A673 (cell line): ENCODE data around the gene GRHL3. TPM values are rescaled to one million over a fixed set of nuclear protein-coding genes. Genes with fewer than 3 reads are reported as not detected.

ENCODE experiments used
- BruUV-seq: library from RNA; stranded (reverse); fragments of 400-500 nt; replicated peaks from 2 replicates; lab custom pipeline; 2021; lab: Mats Ljungman, UMichigan
- CTCF ChIA-PET: fragments of 300-600 bp; sonication (Branson Sonifier 250); formaldehyde crosslinking; loops from one replicate; lab custom pipeline; 2022; ENCODE audit warnings: antibody characterized with exemption; lab: Charles Lee
- POLR2A ChIA-PET: fragments of 300-600 bp; sonication (Branson Sonifier 250); formaldehyde crosslinking; loops from one replicate; lab custom pipeline; 2022; ENCODE audit warnings: antibody characterized with exemption; ENCODE audit not compliant: low non-redundant PET; lab: Charles Lee
- DNase-seq: peaks from one replicate; pipeline ENCODE4 v3.0.0-alpha.2; 2015; ENCODE audit warnings: low spot score
- H3K27ac ChIP-seq: fragments of 200-600 bp; sonication (generic); 2 replicates; pipeline ENCODE4 v1.5.1; 2016; ENCODE audit warnings: mixed run types, low read depth, mild to moderate bottlenecking, mixed read lengths, antibody characterized with exemption, low read length; ENCODE audit not compliant: poor library complexity, severe bottlenecking
- H3K27me3 ChIP-seq: fragments of 200-600 bp; sonication (generic); replicated peaks from 2 replicates; pipeline ENCODE4 v1.6.1; 2017; ENCODE audit warnings: mixed run types, low read depth, mild to moderate bottlenecking, mixed read lengths, antibody characterized with exemption, low read length; ENCODE audit not compliant: insufficient read depth, poor library complexity
- H3K36me3 ChIP-seq: fragments of 200-600 bp; sonication (generic); 2 replicates; pipeline ENCODE4 v1.6.1; 2016; ENCODE audit warnings: mixed run types, mild to moderate bottlenecking, mixed read lengths, antibody characterized with exemption, low read length; ENCODE audit not compliant: insufficient read depth, poor library complexity, severe bottlenecking
- H3K4me1 ChIP-seq: fragments of 200-600 bp; sonication (generic); 2 replicates; pipeline ENCODE4 v1.6.1; 2017; ENCODE audit warnings: mixed run types, mild to moderate bottlenecking, mixed read lengths, antibody characterized with exemption, low read length; ENCODE audit not compliant: insufficient read depth, poor library complexity, severe bottlenecking
- H3K4me3 ChIP-seq: fragments of 200-600 bp; sonication (generic); 2 replicates; pipeline ENCODE4 v1.5.1; 2016; ENCODE audit warnings: low read depth, mixed run types, mild to moderate bottlenecking, mixed read lengths, low read length; ENCODE audit not compliant: poor library complexity, severe bottlenecking
- H3K9me3 ChIP-seq: fragments of 200-600 bp; sonication (generic); 2 replicates; pipeline ENCODE4 v1.6.1; 2016; ENCODE audit warnings: mixed run types, low read depth, mild to moderate bottlenecking, mixed read lengths, antibody characterized with exemption, low read length; ENCODE audit not compliant: poor library complexity, severe bottlenecking
- CTCF ChIP-seq: fragments of 300-800, 200-600 bp; sonication (generic); conservative IDR thresholded peaks from 2 replicates; pipeline ENCODE4 v1.5.1; 2017; ENCODE audit warnings: low read depth, mild to moderate bottlenecking, antibody characterized with exemption, low read length, moderate library complexity, mixed read lengths
- EZH2 ChIP-seq: fragments of 200-600 bp; sonication (generic); IDR thresholded peaks from 2 replicates; pipeline ENCODE4 v1.6.1; 2017; ENCODE audit warnings: borderline replicate concordance, low read depth, mild to moderate bottlenecking, mixed read lengths, antibody characterized with exemption, low read length; ENCODE audit not compliant: poor library complexity, severe bottlenecking
- intact Hi-C: fragments of 100-400 bp; cut with micrococcal nuclease; formaldehyde crosslinking; loops from one replicate; pipeline ENCODE4 v1.10.0; 2022; ENCODE audit not compliant: unreplicated experiment
- total RNA-seq: library from RNA; stranded (reverse); gene quantifications from 2 replicates; pipeline ENCODE4 v1.2.3, GENCODE V29; 2021

GRHL3 gene
- total RNA-seq, 1 experiment from 2014 or later = not detected

- CTCF ChIA-PET = no interaction called here
- H3K27me3 ChIP-seq = no peaks in the 10 kb centered on the region
- POLR2A ChIA-PET = no interaction called here
- no peaks in the 10 kb centered on the region for H3K4me1 ChIP-seq
- no peak for DNase-seq
- no peak overlapping the region for H3K4me3 ChIP-seq
- no peaks in the 10 kb centered on the region for H3K36me3 ChIP-seq
- H3K27ac ChIP-seq = no peak overlapping the region
- intact Hi-C loops = no loop called here
- no TSS peak for BruUV-seq
- H3K9me3 ChIP-seq = no peaks in the 10 kb centered on the region
- TF ChIP-seq EZH2 = no peak
- no peak for TF ChIP-seq CTCF
These were observed 21.6 kb downstream of the GRHL3 start for GRCh38 chr1:24340770-24341169.

GRCh38 chr1:24341260-24341659 lies 22.1 kb downstream of the GRHL3 start:
- no peak overlapping the region for H3K27ac ChIP-seq
- no peaks in the 10 kb centered on the region for H3K27me3 ChIP-seq
- DNase-seq = no peak
- no peaks in the 10 kb centered on the region for H3K4me1 ChIP-seq
- ChIA-PET POLR2A (no interaction called here), CTCF (no interaction called here)
- H3K9me3 ChIP-seq = no peaks in the 10 kb centered on the region
- no peak overlapping the region for H3K4me3 ChIP-seq
- intact Hi-C loops = no loop called here
- H3K36me3 ChIP-seq = no peaks in the 10 kb centered on the region
- no peak for TF ChIP-seq CTCF
- no peak for TF ChIP-seq EZH2
- BruUV-seq = no TSS peak

GRCh38 chr1:24343412-24344089 lies 24.4 kb downstream of the GRHL3 start:
- Histone ChIP-seq H3K9me3 (no peaks in the 10 kb centered on the region), H3K36me3 (no peaks in the 10 kb centered on the region), H3K4me3 (no peak overlapping the region), H3K4me1 (no peaks in the 10 kb centered on the region), H3K27me3 (no peaks in the 10 kb centered on the region), H3K27ac (no peak overlapping the region)
- intact Hi-C loops = no loop called here
- ChIA-PET CTCF (interaction anchor here (0.7 kb wide), 1 partner anchor 193 kb away, joined by 5 read pairs; no protein-coding TSS in a partner anchor), POLR2A (no interaction called here)
- DNase-seq = no peak
- BruUV-seq = no TSS peak
- TF ChIP-seq EZH2 = no peak
- no peak for TF ChIP-seq CTCF
